A549 (cell line): ENCODE data around the gene HELZ2. TPM values are rescaled to one million over a fixed set of nuclear protein-coding genes. Genes with fewer than 3 reads are reported as not detected.

Experiments
- ATAC-seq, 2 experiments: fragments of 200-7000 bp in 1 of 2; fragments of >200 bp in 1 of 2; cut with Nextera tagmentation in 1 of 2; cut with Tn5 transposase in 1 of 2; 3 replicates each; pipeline versions ENCODE4 v1.8.0 to v1.9.1; 2018 to 2020; ENCODE audit warnings: mild to moderate bottlenecking in 1 of 2, moderate library complexity in 1 of 2
- CTCF ChIA-PET: fragments of 300-600 bp; sonication (Branson Sonifier 250); formaldehyde crosslinking; extraction: SDS; loops from one replicate; lab custom pipeline; 2021; ENCODE audit warnings: antibody characterized with exemption, inconsistent platforms; lab: Yijun Ruan, JAX
- POLR2A ChIA-PET: fragments of 350-600 bp; formaldehyde crosslinking; extraction: SDS; loops from one replicate; lab custom pipeline; 2021; ENCODE audit warnings: antibody characterized with exemption, inconsistent platforms; lab: Yijun Ruan, JAX
- DNase-seq, 2 experiments: peaks; one replicate each; pipeline versions ENCODE4 v3.0.0 to v3.0.0-alpha.2; 2011 to 2016; ENCODE audit warnings: low read depth in 1 of 2, low spot score in 1 of 2
- FAIRE-seq: peaks from 2 replicates; lab custom pipeline; 2011; peaks lifted over from hg19 to GRCh38; lab: Jason Lieb, UNC
- H3K27ac ChIP-seq, 2 experiments: fragments of >200 bp; sonication (Bioruptor Twin); formaldehyde crosslinking; 3 replicates each; pipeline ENCODE4 v1.5.1; 2016 to 2017
- H3K4me1 ChIP-seq: fragments of >200 bp; sonication (Bioruptor Twin); formaldehyde crosslinking; 3 replicates; pipeline ENCODE4 v1.6.1; 2016
- H3K4me2 ChIP-seq: fragments of >200 bp; sonication (Bioruptor Twin); formaldehyde crosslinking; 3 replicates; pipeline ENCODE4 v1.6.1; 2016
- H3K4me3 ChIP-seq: fragments of >200 bp; sonication (Bioruptor Twin); formaldehyde crosslinking; 3 replicates; pipeline ENCODE4 v1.5.1; 2016
- H3K9me3 ChIP-seq: fragments of >200 bp; sonication (Bioruptor Twin); formaldehyde crosslinking; 3 replicates; pipeline ENCODE4 v1.6.1; 2016
- ATOH8 ChIP-seq: fragments of 250-450 bp; sonication (Bioruptor Pico); IDR thresholded peaks from 2 replicates; pipeline ENCODE4 v1.5.0; 2020; ENCODE audit warnings: low read depth, mild to moderate bottlenecking, moderate library complexity
- CBX8 ChIP-seq: fragments of 200-600 bp; sonication (generic); IDR thresholded peaks from 2 replicates; pipeline ENCODE4 v1.6.1; 2016
- CHD4 ChIP-seq: fragments of 200-600 bp; sonication (generic); IDR thresholded peaks from 2 replicates; pipeline ENCODE4 v1.6.1; 2016; ENCODE audit warnings: antibody characterized with exemption, mild to moderate bottlenecking, borderline replicate concordance
- EHF ChIP-seq: fragments of 250-450 bp; sonication (Bioruptor Pico); IDR thresholded peaks from 2 replicates; pipeline ENCODE4 v1.5.0; 2020; ENCODE audit warnings: mild to moderate bottlenecking
- EHMT2 ChIP-seq: fragments of 200-600 bp; sonication (generic); IDR thresholded peaks from 2 replicates; pipeline ENCODE4 v1.6.1; 2016; ENCODE audit warnings: antibody characterized with exemption, low read depth, mild to moderate bottlenecking, moderate library complexity
- ELK1 ChIP-seq: fragments of 150-350 bp; IDR thresholded peaks from 2 replicates; pipeline ENCODE4 v1.6.1; 2014; ENCODE audit warnings: low read depth, mild to moderate bottlenecking, low read length
- ESRRA ChIP-seq: fragments of 150-350 bp; IDR thresholded peaks from 2 replicates; pipeline ENCODE4 v1.6.1; 2014; ENCODE audit warnings: mild to moderate bottlenecking, low read length, borderline replicate concordance
- HOXB13 ChIP-seq: fragments of 250-450 bp; sonication (Bioruptor Pico); IDR thresholded peaks from 2 replicates; pipeline ENCODE4 v1.5.0; 2020; ENCODE audit warnings: low read depth, mild to moderate bottlenecking, moderate library complexity
- HOXB5 ChIP-seq: fragments of 250-450 bp; sonication (Bioruptor Pico); IDR thresholded peaks from 2 replicates; pipeline ENCODE4 v1.5.0; 2020; ENCODE audit warnings: mild to moderate bottlenecking, moderate library complexity
- JUNB ChIP-seq: fragments of >200 bp; sonication (Bioruptor Twin); formaldehyde crosslinking; IDR thresholded peaks from 2 replicates; pipeline ENCODE4 v1.6.1; 2016
- MAFK ChIP-seq: fragments of 450-650 bp; IDR thresholded peaks from 2 replicates; pipeline ENCODE4 v1.6.1; 2014; ENCODE audit not compliant: partially characterized antibody
- MAX ChIP-seq: IDR thresholded peaks from 2 replicates; pipeline ENCODE4 v1.6.1; 2012
- MYC ChIP-seq: IDR thresholded peaks from 2 replicates; pipeline ENCODE4 v1.6.1; 2012; ENCODE audit warnings: mild to moderate bottlenecking, inconsistent platforms, low read length, improper control_type of control experiment, borderline replicate concordance
- NFE2L2 ChIP-seq: fragments of 150-350 bp; conservative IDR thresholded peaks from 2 replicates; pipeline ENCODE4 v1.6.1; 2014; ENCODE audit warnings: low read length
- NR3C1 ChIP-seq: fragments of >200 bp; sonication (Bioruptor Twin); formaldehyde crosslinking; IDR thresholded peaks from 3 replicates; pipeline ENCODE4 v1.6.1; 2017
- PHF8 ChIP-seq: fragments of 200-600 bp; sonication (generic); IDR thresholded peaks from 2 replicates; pipeline ENCODE4 v1.6.1; 2016; ENCODE audit warnings: low read depth, mild to moderate bottlenecking, antibody characterized with exemption, moderate library complexity, borderline replicate concordance
- SMC3 ChIP-seq: fragments of >200 bp; sonication (Bioruptor Twin); formaldehyde crosslinking; IDR thresholded peaks from 3 replicates; pipeline ENCODE4 v1.6.1; 2018; ENCODE audit warnings: inconsistent platforms
- TFCP2L1 ChIP-seq: fragments of 250-450 bp; sonication (Bioruptor Pico); IDR thresholded peaks from 2 replicates; pipeline ENCODE4 v1.5.0; 2021; ENCODE audit warnings: mild to moderate bottlenecking
- ZSCAN20 ChIP-seq: fragments of 250-450 bp; sonication (Bioruptor Pico); IDR thresholded peaks from 2 replicates; pipeline ENCODE4 v1.8.0; 2022; ENCODE audit warnings: mild to moderate bottlenecking, moderate library complexity
- WGBS: methylation state at CpG from one replicate; pipeline ENCODE4 v1.1.6; 2017; ENCODE audit errors: missing lambda C conversion rate; 5-methylcytosine and 5-hydroxymethylcytosine counted together
- polyA plus RNA-seq, 4 experiments: library from polyadenylated mRNA; depleted of rRNA in 3 of 4; stranded (reverse); fragments of >200 nt; fragmentation: RNase III in 1 of 4; extraction: RNeasy Plus Mini Kit Qiagen cat#74134 plus additional on column Dnase treatment in 1 of 4; gene quantifications; 2 replicates in 3 of 4; 3 replicates in 1 of 4; pipeline ENCODE4 v1.2.3, GENCODE V29; 2011 to 2017
- TF ChIP-seq, protein P1 (sequence below): fragments of >200 bp; sonication (Bioruptor Twin); formaldehyde crosslinking; IDR thresholded peaks from 3 replicates; pipeline ENCODE4 v1.6.1; 2016
- TF ChIP-seq, protein P2 (sequence below): fragments of 250-450 bp; sonication (Bioruptor Pico); IDR thresholded peaks from 2 replicates; pipeline ENCODE4 v1.5.0; 2021; ENCODE audit warnings: mild to moderate bottlenecking, moderate library complexity, borderline replicate concordance

The HELZ2 gene
- polyA plus RNA-seq, 2 of the 4 experiments (the other 2 are of a cell fraction) = 3.2 to 4.5 TPM

GRCh38 chr20:63540417-63541186, 33.4 kb downstream of the HELZ2 start:
- Histone ChIP-seq H3K4me1 (peaks cover 29% of the 10 kb centered on the region), H3K9me3 (no peaks in the 10 kb centered on the region), H3K4me2 (no peak overlapping the region), H3K4me3 (no peak overlapping the region)
- ATAC-seq (no peak), DNase-seq (no peak)
- ChIA-PET POLR2A (no interaction called here), CTCF (interaction anchor here (1.2 to 6.8 kb wide), 6 partner anchors 13 to 433 kb away, joined by 3 to 93 read pairs (median 28); partner anchors contain the start of gene FNDC11)
- 58% methylated on average over 9 of the region's 49 CpGs for WGBS
- TF ChIP-seq SMC3 = no peak
- no peak for TF ChIP-seq CHD4
- TF ChIP-seq PHF8 = no peak
- no peak for TF ChIP-seq JUNB
- no peak for TF ChIP-seq ELK1
- no peak for TF ChIP-seq HOXB13 (CRISPR knock-in tag)
- TF ChIP-seq EHMT2 = no peak
- no peak for TF ChIP-seq TFCP2L1 (CRISPR knock-in tag)
- TF ChIP-seq MAFK = no peak
- TF ChIP-seq, protein P1, sequence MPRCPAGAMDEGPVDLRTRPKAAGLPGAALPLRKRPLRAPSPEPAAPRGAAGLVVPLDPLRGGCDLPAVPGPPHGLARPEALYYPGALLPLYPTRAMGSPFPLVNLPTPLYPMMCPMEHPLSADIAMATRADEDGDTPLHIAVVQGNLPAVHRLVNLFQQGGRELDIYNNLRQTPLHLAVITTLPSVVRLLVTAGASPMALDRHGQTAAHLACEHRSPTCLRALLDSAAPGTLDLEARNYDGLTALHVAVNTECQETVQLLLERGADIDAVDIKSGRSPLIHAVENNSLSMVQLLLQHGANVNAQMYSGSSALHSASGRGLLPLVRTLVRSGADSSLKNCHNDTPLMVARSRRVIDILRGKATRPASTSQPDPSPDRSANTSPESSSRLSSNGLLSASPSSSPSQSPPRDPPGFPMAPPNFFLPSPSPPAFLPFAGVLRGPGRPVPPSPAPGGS = no peak
- no peak for TF ChIP-seq CBX8
- TF ChIP-seq MYC = no peak
- TF ChIP-seq ATOH8 (CRISPR knock-in tag) = no peak
- TF ChIP-seq EHF (CRISPR knock-in tag) = no peak
- no peak for TF ChIP-seq NR3C1
- no peak for TF ChIP-seq NFE2L2
- TF ChIP-seq, all 56 proteins: peak for 0
- H3K27ac ChIP-seq = no peak overlapping the region
- no peak for FAIRE-seq

DNA sequence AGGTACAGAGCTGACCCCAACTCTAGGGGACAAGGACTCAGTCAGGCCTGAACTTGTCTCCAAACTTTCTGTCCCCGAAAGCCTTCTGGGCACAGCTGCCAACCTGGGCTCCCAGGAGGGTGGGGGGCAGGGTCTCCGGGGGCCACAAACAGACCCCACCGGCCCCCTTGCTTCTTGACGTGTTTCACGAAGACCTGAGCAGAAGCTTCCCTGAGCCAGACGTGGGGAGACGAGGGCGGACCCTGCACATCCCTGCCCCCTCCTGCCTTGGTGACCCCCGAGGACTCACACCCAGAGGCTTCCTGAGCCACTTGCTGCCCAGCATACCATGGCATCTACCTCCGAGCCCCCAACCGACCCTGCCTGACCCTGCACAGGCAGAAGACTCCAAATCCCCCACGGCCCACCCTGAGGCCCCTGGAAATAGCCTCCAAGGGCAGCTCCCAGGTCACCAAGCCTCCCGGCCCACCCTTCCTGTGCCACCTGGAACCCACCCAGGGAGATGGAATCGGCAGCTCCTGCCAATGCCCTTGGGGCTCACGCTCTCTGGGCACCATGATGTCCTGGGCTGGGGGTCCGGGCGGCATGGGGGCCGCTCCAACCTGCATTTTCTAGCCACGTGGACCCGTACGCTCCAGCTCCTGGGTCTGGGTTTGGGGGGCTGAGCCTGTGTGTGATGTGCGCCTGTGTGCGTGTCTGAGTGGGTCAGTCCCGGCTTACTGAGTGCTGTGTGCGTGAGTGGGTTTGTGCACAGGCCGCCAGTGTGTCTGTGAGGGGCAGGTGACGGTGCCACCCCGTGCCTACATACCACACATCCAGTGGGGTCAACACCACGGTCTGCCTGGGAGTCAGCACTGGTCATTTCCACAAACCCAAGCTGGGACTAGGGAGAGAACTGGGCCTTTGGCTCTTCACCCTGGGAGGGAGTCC, 34.3 kb downstream of the HELZ2 start:
- Histone ChIP-seq H3K4me1 (peaks cover 20% of the 10 kb centered on the region), H3K4me3 (no peak overlapping the region), H3K4me2 (no peak overlapping the region), H3K27ac (no peak overlapping the region), H3K9me3 (no peaks in the 10 kb centered on the region)
- ChIA-PET POLR2A (no interaction called here), CTCF (interaction anchor here (0.8 to 6.8 kb wide), 21 partner anchors 7 to 581 kb away, joined by 3 to 93 read pairs (median 17); partner anchors contain the start of genes FNDC11 and SRMS)
- no peak for FAIRE-seq
- DNase-seq = no peak
- TF ChIP-seq HOXB5 (CRISPR knock-in tag) = no peak
- no peak for TF ChIP-seq MAX
- no peak for TF ChIP-seq ESRRA
- no peak for TF ChIP-seq ZSCAN20 (CRISPR knock-in tag)
- TF ChIP-seq, protein P2, sequence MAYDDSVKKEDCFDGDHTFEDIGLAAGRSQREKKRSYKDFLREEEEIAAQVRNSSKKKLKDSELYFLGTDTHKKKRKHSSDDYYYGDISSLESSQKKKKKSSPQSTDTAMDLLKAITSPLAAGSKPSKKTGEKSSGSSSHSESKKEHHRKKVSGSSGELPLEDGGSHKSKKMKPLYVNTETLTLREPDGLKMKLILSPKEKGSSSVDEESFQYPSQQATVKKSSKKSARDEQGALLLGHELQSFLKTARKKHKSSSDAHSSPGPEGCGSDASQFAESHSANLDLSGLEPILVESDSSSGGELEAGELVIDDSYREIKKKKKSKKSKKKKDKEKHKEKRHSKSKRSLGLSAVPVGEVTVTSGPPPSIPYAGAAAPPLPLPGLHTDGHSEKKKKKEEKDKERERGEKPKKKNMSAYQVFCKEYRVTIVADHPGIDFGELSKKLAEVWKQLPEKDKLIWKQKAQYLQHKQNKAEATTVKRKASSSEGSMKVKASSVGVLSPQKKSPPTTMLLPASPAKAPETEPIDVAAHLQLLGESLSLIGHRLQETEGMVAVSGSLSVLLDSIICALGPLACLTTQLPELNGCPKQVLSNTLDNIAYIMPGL (CRISPR knock-in tag) = no peak
- TF ChIP-seq, protein P1 = no peak
- WGBS = 86% methylated on average over 21 of the region's 29 CpGs
- no peak for ATAC-seq
